ENCODE data around the gene NTRK3. TPM values are rescaled to one million over a fixed set of nuclear protein-coding genes. Genes with fewer than 3 reads are reported as not detected.
A peak's percentile ranks its signal among the peaks of the same experiment; 100 is the strongest.

NTRK3 gene
- total and polyA plus RNA-seq, 12 donors, result 0.45 to 5.6 (median 2.3) TPM

DNA sequence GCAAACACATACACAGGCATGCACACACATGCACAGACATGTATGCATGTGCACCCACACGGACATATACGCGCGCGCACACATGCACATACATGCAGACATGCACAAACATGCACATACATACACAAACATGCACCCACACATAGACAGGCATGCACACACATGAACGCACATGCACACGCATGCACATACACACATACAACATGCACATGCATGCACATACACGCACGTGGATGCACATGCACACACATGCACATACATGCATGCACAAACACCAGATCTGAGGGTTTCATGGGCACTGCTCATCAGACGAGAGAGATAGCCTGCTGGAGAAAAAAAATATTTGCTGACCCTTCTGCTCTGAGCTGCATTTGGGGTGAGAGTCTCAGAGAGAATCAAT lies 31.7 kb upstream of the NTRK3 start:
- H3K27ac ChIP-seq, result no peak overlapping the region
- TF ChIP-seq, protein P1, sequence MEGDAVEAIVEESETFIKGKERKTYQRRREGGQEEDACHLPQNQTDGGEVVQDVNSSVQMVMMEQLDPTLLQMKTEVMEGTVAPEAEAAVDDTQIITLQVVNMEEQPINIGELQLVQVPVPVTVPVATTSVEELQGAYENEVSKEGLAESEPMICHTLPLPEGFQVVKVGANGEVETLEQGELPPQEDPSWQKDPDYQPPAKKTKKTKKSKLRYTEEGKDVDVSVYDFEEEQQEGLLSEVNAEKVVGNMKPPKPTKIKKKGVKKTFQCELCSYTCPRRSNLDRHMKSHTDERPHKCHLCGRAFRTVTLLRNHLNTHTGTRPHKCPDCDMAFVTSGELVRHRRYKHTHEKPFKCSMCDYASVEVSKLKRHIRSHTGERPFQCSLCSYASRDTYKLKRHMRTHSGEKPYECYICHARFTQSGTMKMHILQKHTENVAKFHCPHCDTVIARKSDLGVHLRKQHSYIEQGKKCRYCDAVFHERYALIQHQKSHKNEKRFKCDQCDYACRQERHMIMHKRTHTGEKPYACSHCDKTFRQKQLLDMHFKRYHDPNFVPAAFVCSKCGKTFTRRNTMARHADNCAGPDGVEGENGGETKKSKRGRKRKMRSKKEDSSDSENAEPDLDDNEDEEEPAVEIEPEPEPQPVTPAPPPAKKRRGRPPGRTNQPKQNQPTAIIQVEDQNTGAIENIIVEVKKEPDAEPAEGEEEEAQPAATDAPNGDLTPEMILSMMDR (IDR thresholded peaks at IDR 0.05), result no peak
- DNase-seq, result no peak
- no peak overlapping the region for H3K4me3 ChIP-seq
- no peak for ATAC-seq
- H3K27me3 ChIP-seq, result peaks cover 0 to 46% (median 42%) of the 10 kb centered on the region in 7 donors
- WGBS, 2 donors, result 84 to 85% methylated on average over 10 of the region's 10 CpGs
- intact Hi-C loops (cut with DNase I), result no loop called here
- H3K36me3 ChIP-seq, result no peaks in the 10 kb centered on the region
- no peaks in the 10 kb centered on the region for H3K9me3 ChIP-seq
- no peaks in the 10 kb centered on the region for H3K4me1 ChIP-seq

DNA sequence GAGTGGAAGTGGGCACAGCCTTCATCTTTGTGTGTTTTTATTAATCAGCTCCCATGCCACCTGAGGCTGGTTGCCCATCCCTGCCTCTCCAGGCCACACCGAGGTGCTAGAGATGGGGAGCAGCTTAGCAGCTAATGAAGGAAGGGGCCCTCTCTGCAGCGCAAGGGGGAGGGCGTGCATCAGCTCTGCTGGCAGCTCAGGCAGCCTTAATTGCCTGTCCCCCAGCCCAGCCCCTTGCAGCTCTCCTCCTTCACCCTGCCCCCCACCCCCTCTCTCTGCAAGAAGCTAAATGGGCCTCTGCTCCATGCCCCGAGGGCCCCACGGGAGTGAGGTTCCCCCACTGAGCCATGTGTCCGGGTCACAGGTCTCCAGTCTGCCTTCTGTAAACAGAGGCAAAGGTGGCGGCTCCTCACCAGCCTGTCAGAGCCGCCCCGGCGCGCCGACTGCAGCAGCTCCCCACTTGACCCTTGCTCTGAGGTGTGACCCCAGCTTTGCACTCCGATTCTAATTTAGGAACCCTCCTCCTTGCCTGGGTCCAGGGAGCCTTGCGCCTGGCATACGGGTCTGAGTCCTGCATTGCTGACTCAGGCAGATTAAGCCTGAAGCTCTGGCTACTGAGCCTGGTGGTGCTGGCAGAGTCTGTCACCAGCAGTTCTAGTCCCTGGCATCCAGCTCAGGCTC lies 27.9 kb upstream of the NTRK3 start:
- Histone ChIP-seq H3K27me3 (peaks cover 0 to 78% (median 55%) of the 10 kb centered on the region in 7 donors), H3K27ac (no peak overlapping the region), H3K9me3 (no peaks in the 10 kb centered on the region), H3K36me3 (no peaks in the 10 kb centered on the region), H3K4me1 (no peaks in the 10 kb centered on the region), H3K4me3 (no peak overlapping the region)
- intact Hi-C loops (cut with DNase I), result no loop called here
- WGBS, 2 donors, result 3 to 9% methylated on average over 13 to 15 of the region's 15 CpGs
- DNase-seq (no peak), ATAC-seq (peak in 3 of 8 donors; percentile 17 to 67 (median 25))
- TF ChIP-seq, protein P1 (IDR thresholded peaks at IDR 0.05), result no peak

DNA sequence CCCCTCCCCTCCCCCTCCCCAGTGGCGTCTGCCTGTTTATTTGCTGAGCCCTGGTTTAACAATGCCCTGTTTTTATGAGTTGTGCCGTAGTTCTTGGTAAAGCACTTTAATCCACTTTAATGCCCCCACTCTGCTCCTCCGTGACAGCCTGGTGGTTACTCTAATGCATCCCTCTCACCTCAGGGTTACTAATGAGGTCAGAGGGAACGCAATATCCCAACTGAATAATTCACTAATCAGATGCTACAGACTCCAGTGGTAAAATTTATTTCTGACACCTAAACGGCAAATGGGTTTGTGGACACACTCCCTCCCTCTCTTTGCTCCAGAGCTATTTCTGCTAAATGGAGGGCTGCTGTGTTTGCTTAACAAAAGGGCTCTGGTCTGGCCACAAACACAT lies 26.1 kb upstream of the NTRK3 start:
- H3K27me3 ChIP-seq, result peaks cover 0 to 89% (median 55%) of the 10 kb centered on the region in 7 donors
- DNase-seq (no peak), ATAC-seq (no peak)
- intact Hi-C loops (cut with DNase I), result no loop called here
- no peaks in the 10 kb centered on the region for H3K36me3 ChIP-seq
- WGBS, 2 donors, result 47 to 51% methylated on average over 5 of the region's 5 CpGs
- no peak overlapping the region for H3K27ac ChIP-seq
- H3K4me1 ChIP-seq, result no peaks in the 10 kb centered on the region
- no peaks in the 10 kb centered on the region for H3K9me3 ChIP-seq
- TF ChIP-seq, protein P1 (IDR thresholded peaks at IDR 0.05), result no peak
- H3K4me3 ChIP-seq, result no peak overlapping the region

DNA sequence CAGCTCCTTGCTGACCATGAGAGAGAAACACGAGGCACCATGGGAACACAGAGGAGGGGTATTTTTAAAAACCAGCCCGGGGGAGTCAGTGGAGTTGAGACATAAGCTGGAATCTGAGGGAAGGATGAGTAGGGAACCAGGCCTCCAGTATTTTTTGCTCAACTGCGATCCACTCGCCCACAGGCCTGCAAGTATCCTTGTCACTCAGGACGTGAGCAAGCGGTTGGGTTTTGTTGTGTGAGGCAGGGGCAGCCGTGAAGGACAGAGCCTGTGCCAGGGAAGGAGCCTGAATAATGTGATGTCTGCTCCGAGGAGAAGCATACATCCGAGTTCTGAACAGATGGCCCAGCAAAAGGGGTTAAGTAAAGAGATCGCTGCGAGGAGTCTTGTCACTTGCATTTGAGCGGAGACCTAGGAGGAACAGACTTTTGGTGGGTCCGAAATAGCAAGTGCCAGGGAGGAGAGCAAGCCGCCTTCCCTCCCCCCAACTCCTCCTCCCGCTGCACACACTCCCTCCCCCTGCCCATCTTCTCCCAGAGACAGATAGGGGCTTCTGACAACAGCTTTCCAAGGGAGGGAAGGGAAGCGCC lies 20.4 kb upstream of the NTRK3 start:
- TF ChIP-seq, protein P1 (IDR thresholded peaks at IDR 0.05), result no peak
- intact Hi-C loops (cut with DNase I), result loop anchor here in 4 of 10 donors (10.0 kb wide), 5 partner anchors 58 to 1652 kb away; no protein-coding TSS in a partner anchor
- WGBS, 2 donors, result 48 to 55% methylated on average over 16 of the region's 16 CpGs

More for the DNA sequence above, 20.4 kb upstream of the NTRK3 start:
- H3K4me1 ChIP-seq, result no peaks in the 10 kb centered on the region
- no peak overlapping the region for H3K4me3 ChIP-seq
- peaks cover 0 to 58% (median 19%) of the 10 kb centered on the region in 7 donors for H3K27me3 ChIP-seq
- H3K9me3 ChIP-seq, result no peaks in the 10 kb centered on the region
- no peak overlapping the region for H3K27ac ChIP-seq
- no peaks in the 10 kb centered on the region for H3K36me3 ChIP-seq
- DNase-seq, result no peak
- ATAC-seq, result no peak
